ENCODE data around the gene TSHZ2.

- TF ChIP-seq SP1 (IDR thresholded peaks at IDR 0.05; ENCODE audit: low read depth), result no peak
- TF ChIP-seq EZH2 (IDR thresholded peaks at IDR 0.05), result no peak
- TF ChIP-seq SRF (IDR thresholded peaks at IDR 0.05; ENCODE audit: low read depth), result no peak
- TF ChIP-seq EGR1 (IDR thresholded peaks at IDR 0.05; ENCODE audit: low read depth), result no peak
- TF ChIP-seq YY1 (IDR thresholded peaks at IDR 0.05; ENCODE audit: extremely low read depth, insufficient replicate concordance, low read depth, low read length), result no peak
- TF ChIP-seq CTCF (IDR thresholded peaks at IDR 0.05 in 2 of 3, conservative IDR thresholded peaks at IDR 0.05 in 1 of 3; ENCODE audit: borderline replicate concordance in 1 of 3, insufficient read depth in 1 of 3, low read depth in 2 of 3, low read length in 2 of 3), result no peak
- no peak for TF ChIP-seq POLR2A (IDR thresholded peaks at IDR 0.05; ENCODE audit: borderline replicate concordance, extremely low read depth, insufficient read depth, insufficient read length)
- no peak for TF ChIP-seq POLR2AphosphoS5 (IDR thresholded peaks at IDR 0.05; ENCODE audit: low read depth, low read length)
- no peak for TF ChIP-seq RAD21 (IDR thresholded peaks at IDR 0.05; ENCODE audit: low read depth)
Observed at GRCh38 chr20:53383916-53384315, 411.8 kb downstream of the TSHZ2 start.

Measured in HCT116 (cell line).